Cardiac fibroblast (primary cell): ENCODE results near the gene RAPH1.

Experiments
- DNase-seq, 2 donors: peaks; one replicate each; pipeline versions ENCODE4 v3.0.0 to v3.0.0-alpha.2; 2010; ENCODE audit warnings: low read depth in 2 of 2
- H3K4me3 ChIP-seq, 2 donors: replicated peaks in 1 of 2; 1 replicate in 1 of 2; 2 replicates in 1 of 2; pipeline ENCODE4 v1.5.1; 2011; ENCODE audit warnings: low read depth in 2 of 2, low read length in 2 of 2, mild to moderate bottlenecking in 2 of 2, moderate library complexity in 1 of 2
- TF ChIP-seq, protein P1 (sequence below): IDR thresholded peaks from one replicate; pipeline ENCODE4 v1.5.1; 2011; ENCODE audit warnings: low read depth, mild to moderate bottlenecking, low read length, inconsistent platforms

RAPH1 gene

GRCh38 chr2:203492965-203493364 is 42.1 kb downstream of the RAPH1 start:
- TF ChIP-seq, protein P1, sequence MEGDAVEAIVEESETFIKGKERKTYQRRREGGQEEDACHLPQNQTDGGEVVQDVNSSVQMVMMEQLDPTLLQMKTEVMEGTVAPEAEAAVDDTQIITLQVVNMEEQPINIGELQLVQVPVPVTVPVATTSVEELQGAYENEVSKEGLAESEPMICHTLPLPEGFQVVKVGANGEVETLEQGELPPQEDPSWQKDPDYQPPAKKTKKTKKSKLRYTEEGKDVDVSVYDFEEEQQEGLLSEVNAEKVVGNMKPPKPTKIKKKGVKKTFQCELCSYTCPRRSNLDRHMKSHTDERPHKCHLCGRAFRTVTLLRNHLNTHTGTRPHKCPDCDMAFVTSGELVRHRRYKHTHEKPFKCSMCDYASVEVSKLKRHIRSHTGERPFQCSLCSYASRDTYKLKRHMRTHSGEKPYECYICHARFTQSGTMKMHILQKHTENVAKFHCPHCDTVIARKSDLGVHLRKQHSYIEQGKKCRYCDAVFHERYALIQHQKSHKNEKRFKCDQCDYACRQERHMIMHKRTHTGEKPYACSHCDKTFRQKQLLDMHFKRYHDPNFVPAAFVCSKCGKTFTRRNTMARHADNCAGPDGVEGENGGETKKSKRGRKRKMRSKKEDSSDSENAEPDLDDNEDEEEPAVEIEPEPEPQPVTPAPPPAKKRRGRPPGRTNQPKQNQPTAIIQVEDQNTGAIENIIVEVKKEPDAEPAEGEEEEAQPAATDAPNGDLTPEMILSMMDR = no peak
- peak in 1 of 2 donors; percentile 30 for DNase-seq
- H3K4me3 ChIP-seq = no peak overlapping the region

GRCh38 chr2:203490391-203490790 is 44.7 kb downstream of the RAPH1 start:
- TF ChIP-seq, protein P1 = no peak
- DNase-seq = no peak

DNA sequence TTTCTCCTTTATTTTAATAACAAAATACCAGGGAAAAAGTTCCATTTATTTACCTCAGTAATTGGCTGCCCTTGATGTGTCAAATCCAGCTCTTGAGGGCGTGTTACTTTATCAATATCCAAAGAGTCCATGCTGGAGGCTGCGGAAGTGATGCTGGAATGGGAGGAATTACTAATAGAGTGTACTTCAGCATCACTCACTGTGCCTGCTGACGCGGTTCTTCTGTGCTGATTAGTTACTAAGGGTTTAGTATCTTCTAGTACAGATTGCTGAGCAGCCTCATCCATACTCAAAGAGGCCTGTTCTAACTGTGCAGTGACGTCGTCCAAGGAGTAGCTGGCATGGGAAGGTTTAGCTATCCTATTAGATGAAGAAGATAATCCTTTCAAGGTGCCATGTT is 45.6 kb downstream of the RAPH1 start:
- TF ChIP-seq, protein P1 = no peak
- no peak for DNase-seq
- no peak overlapping the region for H3K4me3 ChIP-seq

More at GRCh38 chr2:203490391-203490790, 44.7 kb downstream of the RAPH1 start:
- no peak overlapping the region for H3K4me3 ChIP-seq

DNA sequence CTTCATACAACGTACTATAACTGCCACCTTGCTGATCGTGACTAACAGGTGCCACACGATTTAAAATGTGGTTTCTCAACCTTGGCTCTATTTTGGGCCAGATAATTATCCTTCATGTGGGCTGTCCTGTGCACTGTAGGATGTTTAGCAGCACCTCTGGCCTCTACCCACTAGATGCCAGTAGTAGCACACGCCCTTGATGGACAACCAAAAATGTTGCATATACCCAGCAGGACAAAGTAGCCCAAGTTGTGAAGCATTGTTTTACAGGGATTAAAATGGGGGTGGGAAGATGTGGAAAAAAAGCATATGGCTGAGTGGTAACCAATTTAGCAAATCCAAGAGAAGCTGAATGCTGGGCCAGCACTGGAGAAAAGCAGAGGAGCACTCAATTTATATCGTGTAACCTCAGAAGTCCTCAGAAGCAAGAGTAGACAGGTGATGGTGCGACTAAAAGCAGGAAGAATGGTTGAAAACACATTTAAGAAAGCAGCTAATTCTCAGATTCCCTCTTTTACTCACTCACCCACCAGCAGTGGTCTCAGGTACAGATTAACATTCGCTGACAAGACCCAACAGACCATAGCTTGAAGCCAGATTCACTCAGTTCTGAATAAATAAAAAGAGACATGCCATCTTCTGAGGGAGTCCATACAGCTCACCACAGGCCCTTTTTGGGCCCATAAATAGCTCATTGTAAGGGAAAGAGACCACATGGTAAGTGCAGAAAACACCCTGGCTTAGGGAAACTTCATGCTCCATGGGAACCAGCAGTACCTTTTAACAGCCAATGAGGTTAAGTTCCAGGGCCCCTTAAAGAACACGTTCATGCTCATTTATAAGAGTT is 50.6 kb downstream of the RAPH1 start:
- H3K4me3 ChIP-seq = no peak overlapping the region
- DNase-seq = peak; percentile 45 to 60
- TF ChIP-seq, protein P1 = peak; percentile 63

- TF ChIP-seq, protein P1 = no peak
- no peak for DNase-seq
- no peak overlapping the region for H3K4me3 ChIP-seq
Observed at GRCh38 chr2:203480623-203481022, 54.5 kb downstream of the RAPH1 start.

DNA sequence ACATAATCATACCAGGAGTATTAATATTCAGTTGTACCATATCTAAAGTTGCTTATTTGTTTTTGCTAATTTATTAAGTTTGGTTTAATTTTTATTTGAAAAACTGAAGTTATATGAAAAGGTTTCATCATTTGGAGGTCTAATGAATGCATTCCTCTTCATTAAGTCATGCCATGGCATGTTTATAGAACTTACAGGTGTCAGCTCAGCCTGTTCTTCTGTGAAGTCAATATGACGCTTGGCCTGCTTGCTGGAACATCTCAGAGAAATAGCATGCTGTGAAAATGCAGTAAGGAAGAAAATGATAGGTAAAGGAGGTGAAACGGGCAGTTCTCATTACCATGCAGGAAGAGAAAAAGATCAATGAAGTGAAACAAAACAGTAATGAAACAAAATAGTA is 58.2 kb downstream of the RAPH1 start:
- TF ChIP-seq, protein P1 = no peak
- no peak overlapping the region for H3K4me3 ChIP-seq
- DNase-seq = no peak

GRCh38 chr2:203471323-203471722 is 63.8 kb downstream of the RAPH1 start:
- TF ChIP-seq, protein P1 = no peak
- DNase-seq = no peak
- H3K4me3 ChIP-seq = no peak overlapping the region
